ENCODE results near the gene DACT3. TPM values are rescaled to one million over a fixed set of nuclear protein-coding genes. Genes with fewer than 3 reads are reported as not detected.
A peak's percentile ranks its signal among the peaks of the same experiment; 100 is the strongest.

DACT3 gene
- total RNA-seq, 6 donors from 2014 or later = 1.8 to 12.0 (median 4.0) TPM

- peak overlapping the region; percentile 36 to 88 (median 80) for H3K27ac ChIP-seq
- WGBS, 2 donors = 58 to 60% methylated on average over 7 of the region's 7 CpGs
- DNase-seq = no peak
These were observed 38.9 kb downstream of the DACT3 start for GRCh38 chr19:46622118-46622446.

GRCh38 chr19:46621191-46622117 lies 39.5 kb downstream of the DACT3 start:
- peak overlapping the region; percentile 36 to 88 (median 80) for H3K27ac ChIP-seq
- peaks cover 46 to 48% (median 48%) of the 10 kb centered on the region in 4 donors for H3K4me1 ChIP-seq
- ATAC-seq (ENCODE audit: low FRiP score in 2 of 2) = no peak
- 74 to 80% methylated on average over 17 to 32 of the region's 32 CpGs for WGBS, 2 donors
- H3K36me3 ChIP-seq = no peaks in the 10 kb centered on the region
- no peaks in the 10 kb centered on the region for H3K9me3 ChIP-seq
- TF ChIP-seq POLR2AphosphoS5 (IDR thresholded peaks at IDR 0.05) = no peak
- TF ChIP-seq EP300 (IDR thresholded peaks at IDR 0.05) = no peak
- DNase-seq = no peak
- H3K4me3 ChIP-seq = peak overlapping the region in 3 of 4 donors; percentile 29 to 47 (median 34)
- no peaks in the 10 kb centered on the region for H3K27me3 ChIP-seq

More at GRCh38 chr19:46622118-46622446, 38.9 kb downstream of the DACT3 start:
- Histone ChIP-seq H3K4me1 (peaks cover 46 to 48% (median 47%) of the 10 kb centered on the region in 4 donors), H3K9me3 (no peaks in the 10 kb centered on the region), H3K4me3 (peak overlapping the region in 3 of 4 donors; percentile 29 to 47 (median 34)), H3K36me3 (no peaks in the 10 kb centered on the region), H3K27me3 (no peaks in the 10 kb centered on the region)
- no peak for TF ChIP-seq POLR2AphosphoS5 (IDR thresholded peaks at IDR 0.05)
- TF ChIP-seq EP300 (IDR thresholded peaks at IDR 0.05) = no peak
- TF ChIP-seq POLR2A (IDR thresholded peaks at IDR 0.05) = no peak
- no peak for TF ChIP-seq CTCF (IDR thresholded peaks at IDR 0.05)
- ATAC-seq (ENCODE audit: low FRiP score in 2 of 2) = no peak

- ATAC-seq (ENCODE audit: low FRiP score in 2 of 2) (no peak), DNase-seq (no peak)
- WGBS, 2 donors = 34 to 60% methylated on average over 6 of the region's 6 CpGs
- peak overlapping the region; percentile 36 to 88 (median 80) for H3K27ac ChIP-seq
- peaks cover 39 to 42% (median 41%) of the 10 kb centered on the region in 4 donors for H3K4me1 ChIP-seq
- no peaks in the 10 kb centered on the region for H3K9me3 ChIP-seq
- no peaks in the 10 kb centered on the region for H3K27me3 ChIP-seq
- H3K4me3 ChIP-seq = peak overlapping the region in 1 of 4 donors; percentile 47
- TF ChIP-seq EP300 (IDR thresholded peaks at IDR 0.05) (no peak), POLR2AphosphoS5 (IDR thresholded peaks at IDR 0.05) (no peak), CTCF (IDR thresholded peaks at IDR 0.05) (no peak), POLR2A (IDR thresholded peaks at IDR 0.05) (no peak)
- no peaks in the 10 kb centered on the region for H3K36me3 ChIP-seq
These were observed 40.3 kb downstream of the DACT3 start for GRCh38 chr19:46620716-46621115.

GRCh38 chr19:46620267-46620666 lies 40.7 kb downstream of the DACT3 start:
- 90 to 91% methylated on average over 3 of the region's 3 CpGs for WGBS, 2 donors
- DNase-seq (no peak), ATAC-seq (ENCODE audit: low FRiP score in 2 of 2) (no peak)
- Histone ChIP-seq H3K27me3 (no peaks in the 10 kb centered on the region), H3K4me3 (peak overlapping the region in 1 of 4 donors; percentile 47), H3K4me1 (peaks cover 34 to 40% (median 38%) of the 10 kb centered on the region in 4 donors), H3K9me3 (no peaks in the 10 kb centered on the region), H3K27ac (peak overlapping the region; percentile 36 to 88 (median 80)), H3K36me3 (no peaks in the 10 kb centered on the region)
- no peak for TF ChIP-seq POLR2AphosphoS5 (IDR thresholded peaks at IDR 0.05)
- no peak for TF ChIP-seq CTCF (IDR thresholded peaks at IDR 0.05)
- no peak for TF ChIP-seq POLR2A (IDR thresholded peaks at IDR 0.05)
- no peak for TF ChIP-seq EP300 (IDR thresholded peaks at IDR 0.05)

GRCh38 chr19:46618670-46619231 lies 42.2 kb downstream of the DACT3 start:
- DNase-seq = peak in 1 of 2 donors; percentile 59
- no peak for ATAC-seq (ENCODE audit: low FRiP score in 2 of 2)
- no peaks in the 10 kb centered on the region for H3K27me3 ChIP-seq
- peak overlapping the region in 3 of 4 donors; percentile 34 to 78 (median 37) for H3K27ac ChIP-seq
- no peak overlapping the region for H3K4me3 ChIP-seq
- H3K36me3 ChIP-seq = no peaks in the 10 kb centered on the region
- WGBS, 2 donors = 22 to 40% methylated on average over 9 of the region's 9 CpGs
- no peak for TF ChIP-seq POLR2A (IDR thresholded peaks at IDR 0.05)
- TF ChIP-seq CTCF (IDR thresholded peaks at IDR 0.05) = no peak
- TF ChIP-seq EP300 (IDR thresholded peaks at IDR 0.05) = no peak
- TF ChIP-seq POLR2AphosphoS5 (IDR thresholded peaks at IDR 0.05) = no peak
- peaks cover 33 to 40% (median 34%) of the 10 kb centered on the region in 4 donors for H3K4me1 ChIP-seq
- no peaks in the 10 kb centered on the region for H3K9me3 ChIP-seq

All from upper lobe of left lung (tissue), 6 donors.